T-helper 2 cell treated with Interferon-gamma antibody and Interleukin-4, amounts not matched to agents 5 μg/mL and 100 μg/mL, for 36 hours (primary cell): ENCODE measurements around the gene PRR35.

Experiments used
- DNase-seq: peaks from one replicate; pipeline ENCODE4 v3.0.0; 2021; ENCODE audit warnings: low spot score
- H3K27ac Mint-ChIP-seq: one replicate; pipeline ENCODE4 v1.8.0; 2021; ENCODE audit warnings: mild to moderate bottlenecking, mixed read lengths
- H3K27me3 Mint-ChIP-seq: one replicate; pipeline ENCODE4 v1.8.0; 2021; ENCODE audit warnings: low read depth, mixed read lengths
- H3K36me3 Mint-ChIP-seq: one replicate; pipeline ENCODE4 v1.8.0; 2021; ENCODE audit warnings: low read depth, mixed read lengths
- H3K4me1 Mint-ChIP-seq: one replicate; pipeline ENCODE4 v1.8.0; 2021; ENCODE audit warnings: low read depth, mixed read lengths
- H3K4me3 Mint-ChIP-seq: one replicate; pipeline ENCODE4 v1.8.0; 2022; ENCODE audit warnings: mild to moderate bottlenecking, moderate library complexity, mixed read lengths
- H3K9me3 Mint-ChIP-seq: one replicate; pipeline ENCODE4 v1.8.0; 2021; ENCODE audit warnings: mixed read lengths

Gene PRR35

GRCh38 chr16:560701-561412 is 663 bp downstream of the PRR35 start:
- H3K9me3 Mint-ChIP-seq = no peaks in the 10 kb centered on the region
- H3K4me3 Mint-ChIP-seq = no peak overlapping the region
- no peak overlapping the region for H3K27ac Mint-ChIP-seq
- H3K36me3 Mint-ChIP-seq = no peaks in the 10 kb centered on the region
- DNase-seq = no peak
- H3K27me3 Mint-ChIP-seq = peaks cover 12% of the 10 kb centered on the region
- H3K4me1 Mint-ChIP-seq = no peaks in the 10 kb centered on the region

GRCh38 chr16:561413-561794 is 1.2 kb downstream of the PRR35 start:
- Mint-ChIP-seq H3K27me3 (peaks cover 12% of the 10 kb centered on the region), H3K4me1 (no peaks in the 10 kb centered on the region), H3K27ac (no peak overlapping the region), H3K4me3 (no peak overlapping the region), H3K9me3 (no peaks in the 10 kb centered on the region), H3K36me3 (no peaks in the 10 kb centered on the region)
- DNase-seq = no peak

- Mint-ChIP-seq H3K27me3 (peaks cover 12% of the 10 kb centered on the region), H3K36me3 (no peaks in the 10 kb centered on the region), H3K4me3 (no peak overlapping the region), H3K4me1 (peaks cover 7% of the 10 kb centered on the region), H3K27ac (no peak overlapping the region), H3K9me3 (no peaks in the 10 kb centered on the region)
- DNase-seq = no peak
Observed at GRCh38 chr16:561957-562938, 2.1 kb downstream of the PRR35 start.

- Mint-ChIP-seq H3K4me1 (peaks cover 8% of the 10 kb centered on the region), H3K36me3 (no peaks in the 10 kb centered on the region), H3K4me3 (no peak overlapping the region), H3K27me3 (peaks cover 12% of the 10 kb centered on the region), H3K27ac (no peak overlapping the region), H3K9me3 (no peaks in the 10 kb centered on the region)
- DNase-seq = no peak
Observed at GRCh38 chr16:563072-563644, 3.0 kb downstream of the PRR35 start.

GRCh38 chr16:564690-565418 is 4.7 kb downstream of the PRR35 start:
- H3K4me3 Mint-ChIP-seq = no peak overlapping the region
- H3K27me3 Mint-ChIP-seq = peaks cover 6% of the 10 kb centered on the region
- no peak for DNase-seq
- H3K36me3 Mint-ChIP-seq = no peaks in the 10 kb centered on the region
- H3K4me1 Mint-ChIP-seq = peaks cover 13% of the 10 kb centered on the region
- H3K9me3 Mint-ChIP-seq = no peaks in the 10 kb centered on the region
- no peak overlapping the region for H3K27ac Mint-ChIP-seq

GRCh38 chr16:565419-566330 is 5.5 kb downstream of the PRR35 start:
- Mint-ChIP-seq H3K27me3 (peaks cover 6% of the 10 kb centered on the region), H3K9me3 (no peaks in the 10 kb centered on the region), H3K27ac (no peak overlapping the region), H3K4me3 (no peak overlapping the region), H3K4me1 (peaks cover 14% of the 10 kb centered on the region), H3K36me3 (no peaks in the 10 kb centered on the region)
- no peak for DNase-seq

GRCh38 chr16:566475-567372 is 6.5 kb downstream of the PRR35 start, which contains the start of gene NHLRC4:
TSS of gene NHLRC4 (plus strand) at chr16:567005. CDS start at chr16:568048, 1,043 bp downstream.
- Mint-ChIP-seq H3K4me3 (peak within 1 kb of the TSS; percentile 73), H3K9me3 (no peaks in the 10 kb centered on the region), H3K4me1 (peaks cover 23% of the 10 kb centered on the region), H3K36me3 (no peaks in the 10 kb centered on the region), H3K27ac (peak within 1 kb of the TSS; percentile 80), H3K27me3 (peaks cover 6% of the 10 kb centered on the region)
- DNase-seq = peak; percentile 53

GRCh38 chr16:567373-568256 is 7.4 kb downstream of the PRR35 start:
- Mint-ChIP-seq H3K4me1 (peaks cover 26% of the 10 kb centered on the region), H3K36me3 (no peaks in the 10 kb centered on the region), H3K27me3 (peaks cover 2% of the 10 kb centered on the region), H3K27ac (peak overlapping the region; percentile 80), H3K9me3 (no peaks in the 10 kb centered on the region), H3K4me3 (peak overlapping the region; percentile 73)
- DNase-seq = no peak

GRCh38 chr16:568401-569258 is 8.4 kb downstream of the PRR35 start:
- H3K4me3 Mint-ChIP-seq = peak overlapping the region; percentile 87
- DNase-seq = no peak
- H3K27me3 Mint-ChIP-seq = no peaks in the 10 kb centered on the region
- H3K9me3 Mint-ChIP-seq = no peaks in the 10 kb centered on the region
- peaks cover 26% of the 10 kb centered on the region for H3K4me1 Mint-ChIP-seq
- H3K36me3 Mint-ChIP-seq = no peaks in the 10 kb centered on the region
- H3K27ac Mint-ChIP-seq = peak overlapping the region; percentile 80

- Mint-ChIP-seq H3K4me3 (peak within 1 kb of the TSS; percentile 87), H3K9me3 (no peaks in the 10 kb centered on the region), H3K36me3 (no peaks in the 10 kb centered on the region)
Observed at GRCh38 chr16:569445-570254, 9.5 kb downstream of the PRR35 start, which contains the start of gene PIGQ. TSS of gene PIGQ (plus strand) at chr16:569968. CDS start at chr16:574075, 4,107 bp downstream.

More at GRCh38 chr16:569445-570254, 9.5 kb downstream of the PRR35 start, which contains the start of gene PIGQ:
- peaks cover 26% of the 10 kb centered on the region for H3K4me1 Mint-ChIP-seq
- peak; percentile 65 for DNase-seq
- no peaks in the 10 kb centered on the region for H3K27me3 Mint-ChIP-seq
- peak within 1 kb of the TSS; percentile 80 for H3K27ac Mint-ChIP-seq
